Lower lobe of right lung (tissue), 2 donors: ENCODE data around the gene KLC3. TPM values are rescaled to one million over a fixed set of nuclear protein-coding genes. Genes with fewer than 3 reads are reported as not detected.

Experiments used
- ATAC-seq, 2 donors: fragments of 200-7000 bp; cut with Tn5 transposase; one replicate each; pipeline ENCODE4 v1.9.1; 2020 to 2022; ENCODE audit warnings: mild to moderate bottlenecking in 2 of 2, moderate library complexity in 2 of 2
- DNase-seq: peaks from one replicate; pipeline ENCODE4 v3.0.0-alpha.2; 2020
- H3K27ac ChIP-seq: fragments of 200-600 bp; one replicate; pipeline ENCODE4 v1.8.0; 2022
- H3K27me3 ChIP-seq: fragments of 200-600 bp; one replicate; pipeline ENCODE4 v1.8.0; 2022; ENCODE audit warnings: low read depth
- H3K36me3 ChIP-seq: fragments of 200-600 bp; one replicate; pipeline ENCODE4 v1.8.0; 2022; ENCODE audit warnings: mild to moderate bottlenecking
- H3K4me1 ChIP-seq: fragments of 200-600 bp; one replicate; pipeline ENCODE4 v1.8.0; 2022
- H3K4me3 ChIP-seq: fragments of 200-600 bp; one replicate; pipeline ENCODE4 v1.8.0; 2022; ENCODE audit warnings: mild to moderate bottlenecking
- H3K9me3 ChIP-seq: fragments of 200-600 bp; one replicate; pipeline ENCODE4 v1.8.0; 2022
- CTCF ChIP-seq: fragments of 200-600 bp; IDR thresholded peaks from one replicate; pipeline ENCODE4 v1.8.0; 2022; ENCODE audit warnings: antibody characterized with exemption, mild to moderate bottlenecking
- intact Hi-C: fragments of 100-400 bp; cut with DNase I; formaldehyde crosslinking; loops from one replicate; pipeline ENCODE4 v1.11.0; 2022
- total RNA-seq: library from RNA; stranded (reverse); fragmentation: NEBNext Ultra II Directional; extraction: Animal tissue kit (Norgen Biotek cat#: 25700); gene quantifications from one replicate; pipeline ENCODE4 v1.2.1, GENCODE V29; 2021
- donor health status: DM: no; HTN: yes; CAD: no; lungs with severe emphysema.

Gene KLC3
- total RNA-seq, 1 donor from 2014 or later, result 1.4 TPM

GRCh38 chr19:45364696-45365095 is 24.1 kb downstream of the KLC3 start:
- ATAC-seq (no peak), DNase-seq (no peak)
- Histone ChIP-seq H3K4me3 (no peak overlapping the region), H3K9me3 (no peaks in the 10 kb centered on the region), H3K27ac (no peak overlapping the region), H3K27me3 (no peaks in the 10 kb centered on the region), H3K36me3 (no peaks in the 10 kb centered on the region), H3K4me1 (peaks cover 7% of the 10 kb centered on the region)
- no peak for TF ChIP-seq CTCF
- intact Hi-C loops, result no loop called here

DNA sequence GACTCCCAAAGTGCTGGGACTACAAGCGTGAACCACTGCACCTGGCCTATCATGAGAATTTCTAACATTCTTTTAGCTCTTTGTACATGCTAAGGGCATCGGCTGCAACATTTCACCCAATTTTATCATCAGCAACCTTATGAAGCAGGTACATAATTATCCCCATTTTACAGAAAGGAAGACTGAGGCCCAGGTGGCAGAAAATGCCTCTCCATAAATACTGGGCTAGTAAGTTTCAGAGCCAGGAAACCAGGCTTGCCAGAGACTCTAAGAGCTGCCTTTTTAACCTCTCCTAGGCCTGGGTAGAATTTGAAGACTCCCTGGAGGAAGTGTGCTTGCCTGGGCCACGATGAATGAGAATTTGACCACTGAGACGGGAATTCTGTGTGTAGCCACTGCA is 27.6 kb downstream of the KLC3 start:
- Histone ChIP-seq H3K9me3 (no peaks in the 10 kb centered on the region), H3K4me3 (no peak overlapping the region), H3K36me3 (no peaks in the 10 kb centered on the region), H3K27ac (no peak overlapping the region), H3K4me1 (peaks cover 16% of the 10 kb centered on the region), H3K27me3 (no peaks in the 10 kb centered on the region)
- DNase-seq (no peak), ATAC-seq (no peak)
- intact Hi-C loops, result no loop called here
- no peak for TF ChIP-seq CTCF

- no peak for ATAC-seq
- no peak for DNase-seq
- TF ChIP-seq CTCF, result no peak
Observed at GRCh38 chr19:45368737-45369340, 28.3 kb downstream of the KLC3 start.

DNA sequence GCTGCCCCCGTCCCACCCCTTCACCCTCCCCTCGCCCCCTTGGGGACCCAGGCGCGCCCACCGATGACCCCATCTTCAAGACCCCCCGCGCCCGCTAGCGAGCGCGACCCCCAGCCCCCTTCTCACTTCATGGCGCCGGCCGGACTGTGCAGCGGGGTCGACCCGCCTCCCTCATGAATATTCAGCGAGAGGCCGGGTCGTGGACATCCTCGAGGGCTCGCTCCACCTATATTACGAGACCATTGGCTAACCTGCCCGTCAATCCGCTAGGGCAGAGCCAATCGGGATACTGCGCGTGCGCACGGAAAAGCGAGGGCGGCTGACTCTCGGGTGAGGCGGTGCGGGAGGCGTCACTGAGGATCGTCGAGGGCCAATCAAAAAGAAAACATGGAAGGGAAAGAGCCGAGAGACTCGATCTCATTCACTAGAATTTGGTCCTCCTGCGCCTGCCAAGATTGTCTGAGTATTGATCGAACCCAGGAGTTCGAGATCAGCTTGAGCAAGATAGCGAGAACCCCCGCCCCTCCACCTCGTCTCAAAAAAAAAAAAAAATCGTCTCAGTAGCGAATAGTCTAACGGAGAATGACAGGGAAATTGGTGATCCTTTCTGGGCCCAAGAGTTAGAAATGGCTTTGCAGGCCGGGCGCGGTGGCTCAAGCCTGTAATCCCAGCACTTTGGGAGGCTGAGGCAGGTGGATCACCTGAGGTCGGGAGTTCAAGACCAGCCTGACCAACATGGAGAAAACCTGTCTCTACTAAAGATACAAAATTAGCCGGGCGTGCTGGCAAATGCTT is 30.1 kb downstream of the KLC3 start, which contains the start of gene ERCC2:
TSS of gene ERCC2 (minus strand) at position 164 of the 795 bp plus-strand sequence. CDS start at position 131, 33 bp downstream.
- intact Hi-C loops, result no loop called here
- no peaks in the 10 kb centered on the region for H3K36me3 ChIP-seq
- peaks cover 16% of the 10 kb centered on the region for H3K4me1 ChIP-seq
- no peaks in the 10 kb centered on the region for H3K27me3 ChIP-seq
- ATAC-seq, result peak; percentile 99
- H3K9me3 ChIP-seq, result no peaks in the 10 kb centered on the region
- DNase-seq, result peak; percentile 97
- TF ChIP-seq CTCF, result no peak
- H3K4me3 ChIP-seq, result peak within 1 kb of the TSS; percentile 90
- H3K27ac ChIP-seq, result peak within 1 kb of the TSS; percentile 85

More at GRCh38 chr19:45368737-45369340, 28.3 kb downstream of the KLC3 start:
- Histone ChIP-seq H3K4me3 (no peak overlapping the region), H3K36me3 (no peaks in the 10 kb centered on the region), H3K27me3 (no peaks in the 10 kb centered on the region), H3K9me3 (no peaks in the 10 kb centered on the region), H3K27ac (no peak overlapping the region), H3K4me1 (peaks cover 16% of the 10 kb centered on the region)
- intact Hi-C loops, result no loop called here

- intact Hi-C loops, result no loop called here
- no peak overlapping the region for H3K4me3 ChIP-seq
- DNase-seq (no peak), ATAC-seq (peak; percentile 27 to 62)
- H3K36me3 ChIP-seq, result no peaks in the 10 kb centered on the region
- no peak overlapping the region for H3K27ac ChIP-seq
- peaks cover 9% of the 10 kb centered on the region for H3K4me1 ChIP-seq
- no peak for TF ChIP-seq CTCF
- no peaks in the 10 kb centered on the region for H3K9me3 ChIP-seq
- no peaks in the 10 kb centered on the region for H3K27me3 ChIP-seq
Observed at GRCh38 chr19:45376045-45376724, 35.6 kb downstream of the KLC3 start.
